CD4-positive, alpha-beta T cell treated with Interleukin-4 for 4 hours (primary cell): ENCODE data around the gene ARID5B.

Experiments
- DNase-seq: peaks from one replicate; pipeline ENCODE4 v3.0.0-alpha.2; 2020

ARID5B gene, protein sequence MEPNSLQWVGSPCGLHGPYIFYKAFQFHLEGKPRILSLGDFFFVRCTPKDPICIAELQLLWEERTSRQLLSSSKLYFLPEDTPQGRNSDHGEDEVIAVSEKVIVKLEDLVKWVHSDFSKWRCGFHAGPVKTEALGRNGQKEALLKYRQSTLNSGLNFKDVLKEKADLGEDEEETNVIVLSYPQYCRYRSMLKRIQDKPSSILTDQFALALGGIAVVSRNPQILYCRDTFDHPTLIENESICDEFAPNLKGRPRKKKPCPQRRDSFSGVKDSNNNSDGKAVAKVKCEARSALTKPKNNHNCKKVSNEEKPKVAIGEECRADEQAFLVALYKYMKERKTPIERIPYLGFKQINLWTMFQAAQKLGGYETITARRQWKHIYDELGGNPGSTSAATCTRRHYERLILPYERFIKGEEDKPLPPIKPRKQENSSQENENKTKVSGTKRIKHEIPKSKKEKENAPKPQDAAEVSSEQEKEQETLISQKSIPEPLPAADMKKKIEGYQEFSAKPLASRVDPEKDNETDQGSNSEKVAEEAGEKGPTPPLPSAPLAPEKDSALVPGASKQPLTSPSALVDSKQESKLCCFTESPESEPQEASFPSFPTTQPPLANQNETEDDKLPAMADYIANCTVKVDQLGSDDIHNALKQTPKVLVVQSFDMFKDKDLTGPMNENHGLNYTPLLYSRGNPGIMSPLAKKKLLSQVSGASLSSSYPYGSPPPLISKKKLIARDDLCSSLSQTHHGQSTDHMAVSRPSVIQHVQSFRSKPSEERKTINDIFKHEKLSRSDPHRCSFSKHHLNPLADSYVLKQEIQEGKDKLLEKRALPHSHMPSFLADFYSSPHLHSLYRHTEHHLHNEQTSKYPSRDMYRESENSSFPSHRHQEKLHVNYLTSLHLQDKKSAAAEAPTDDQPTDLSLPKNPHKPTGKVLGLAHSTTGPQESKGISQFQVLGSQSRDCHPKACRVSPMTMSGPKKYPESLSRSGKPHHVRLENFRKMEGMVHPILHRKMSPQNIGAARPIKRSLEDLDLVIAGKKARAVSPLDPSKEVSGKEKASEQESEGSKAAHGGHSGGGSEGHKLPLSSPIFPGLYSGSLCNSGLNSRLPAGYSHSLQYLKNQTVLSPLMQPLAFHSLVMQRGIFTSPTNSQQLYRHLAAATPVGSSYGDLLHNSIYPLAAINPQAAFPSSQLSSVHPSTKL

DNA sequence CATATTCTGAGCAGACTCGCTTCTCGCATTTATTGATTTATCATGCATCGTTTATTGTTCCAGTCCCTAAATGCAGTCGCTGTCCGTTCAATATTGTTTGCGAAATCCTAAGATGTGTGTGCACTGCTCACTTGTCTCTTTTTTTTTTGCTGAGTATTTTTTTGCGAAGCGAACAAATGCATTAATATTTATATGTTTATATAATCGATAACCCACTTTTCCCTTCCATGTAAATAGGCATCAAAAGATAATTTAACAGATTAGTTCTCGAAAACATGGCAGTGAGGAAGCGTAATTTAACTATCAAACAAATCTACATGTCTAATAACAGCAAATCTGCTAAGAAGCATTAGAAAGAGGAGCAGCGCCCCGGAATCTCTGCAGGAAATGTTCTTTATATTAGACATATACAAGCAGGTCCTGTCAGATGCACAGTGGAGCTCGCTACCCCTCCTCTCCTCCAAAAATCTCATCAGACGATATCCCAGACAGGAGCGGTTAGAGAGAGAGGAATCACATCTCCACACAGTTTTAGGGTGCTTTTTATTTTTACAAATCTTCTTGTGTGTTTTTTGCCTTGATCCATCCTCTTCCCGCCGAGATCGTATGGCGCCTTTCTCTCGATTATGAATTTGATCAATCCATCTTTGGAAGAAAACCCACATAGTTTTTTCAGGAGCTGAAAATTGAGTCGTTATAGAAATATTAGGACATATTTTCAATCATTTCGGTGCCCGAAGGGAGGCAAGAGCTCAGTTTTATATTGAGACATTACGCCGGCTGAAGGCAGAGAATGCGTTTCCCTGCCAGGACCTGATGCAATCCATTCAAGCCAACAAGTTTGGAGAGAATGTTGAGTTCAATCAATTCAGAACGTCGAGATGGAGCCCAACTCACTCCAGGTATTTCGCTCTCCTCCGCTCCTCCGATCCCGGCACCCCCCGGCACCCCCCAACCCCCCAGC, at the start of gene ARID5B:
TSS of gene ARID5B (plus strand) at position 871 of the 964 bp plus-strand sequence. CDS start at position 882, 11 bp downstream.
- DNase-seq: peak; percentile 65

DNA sequence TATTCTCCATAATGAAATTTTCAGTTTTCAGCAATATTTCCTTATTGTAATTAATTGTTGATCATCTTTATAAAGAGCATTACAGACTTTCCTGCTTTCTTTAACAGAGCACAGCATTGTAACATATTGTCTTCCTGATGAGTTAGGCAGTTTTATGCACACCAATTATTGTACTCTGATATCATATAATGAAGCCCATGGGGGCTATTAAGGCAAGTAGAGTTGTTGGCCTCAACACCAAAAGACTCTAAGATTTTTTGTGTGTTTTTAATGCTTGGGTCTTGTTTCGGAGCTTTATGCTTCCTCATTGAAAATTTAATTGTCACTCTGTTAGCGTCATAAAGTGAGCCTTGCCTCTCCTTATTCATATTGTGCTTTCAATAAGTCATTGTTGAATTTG, 49.2 kb upstream of the ARID5B start:
- no peak for DNase-seq

DNA sequence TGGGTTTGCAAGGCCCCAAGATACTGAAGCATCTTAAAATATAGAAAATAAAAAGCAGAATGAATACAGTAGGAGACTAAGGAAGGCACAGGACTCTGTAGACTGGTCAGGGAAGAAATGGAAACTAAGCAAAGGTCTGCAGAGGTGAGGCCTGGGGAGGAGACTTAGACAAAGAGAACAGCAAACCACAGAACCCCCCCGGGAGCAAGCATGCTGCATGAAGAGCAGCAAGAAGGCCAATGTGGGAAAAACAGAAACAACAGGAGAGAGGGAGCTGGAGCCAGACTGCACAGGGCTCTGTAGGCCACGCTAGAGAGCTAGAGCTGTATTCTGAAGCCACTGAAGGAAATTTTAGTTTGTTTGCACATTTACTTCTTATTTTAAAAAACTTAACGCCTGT, 45.7 kb upstream of the ARID5B start:
- DNase-seq: no peak

DNA sequence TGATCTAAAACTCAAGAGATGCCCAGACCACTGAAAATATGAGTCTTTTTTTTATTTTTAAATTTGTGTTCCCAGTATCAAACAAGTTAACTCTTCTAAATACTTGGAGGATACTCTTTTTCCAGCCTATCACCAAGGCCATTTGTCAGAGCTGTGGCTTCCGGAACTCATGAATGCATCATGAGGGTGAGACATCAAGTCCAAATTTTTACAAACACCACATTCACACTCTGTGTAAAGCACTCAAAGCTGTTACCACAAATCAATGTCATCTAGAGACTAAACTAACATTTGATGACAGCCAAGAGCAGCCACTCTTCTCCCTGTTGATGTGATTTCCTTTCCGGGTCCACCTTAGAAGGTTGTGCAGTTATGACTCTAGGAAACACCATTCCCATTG, 43.8 kb upstream of the ARID5B start:
- no peak for DNase-seq

DNA sequence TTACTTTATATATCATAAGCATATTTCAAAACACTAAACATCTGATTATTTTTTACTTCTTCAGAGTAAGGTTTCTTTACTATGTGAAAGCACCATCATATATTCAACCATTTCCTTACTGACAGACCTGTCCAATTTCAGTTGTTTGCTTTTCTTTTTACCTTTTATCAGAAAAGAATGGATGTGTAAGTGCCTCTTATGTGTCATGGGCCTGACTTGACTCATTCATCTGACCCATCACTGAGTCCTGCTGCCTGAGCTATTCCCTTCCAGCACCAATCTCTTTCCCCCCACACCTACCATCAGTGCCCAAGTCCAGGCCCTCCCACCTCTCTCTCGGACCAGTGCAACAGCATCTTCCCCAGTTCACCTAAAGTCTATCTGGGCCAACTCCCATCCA, 41.7 kb upstream of the ARID5B start:
- DNase-seq: no peak

DNA sequence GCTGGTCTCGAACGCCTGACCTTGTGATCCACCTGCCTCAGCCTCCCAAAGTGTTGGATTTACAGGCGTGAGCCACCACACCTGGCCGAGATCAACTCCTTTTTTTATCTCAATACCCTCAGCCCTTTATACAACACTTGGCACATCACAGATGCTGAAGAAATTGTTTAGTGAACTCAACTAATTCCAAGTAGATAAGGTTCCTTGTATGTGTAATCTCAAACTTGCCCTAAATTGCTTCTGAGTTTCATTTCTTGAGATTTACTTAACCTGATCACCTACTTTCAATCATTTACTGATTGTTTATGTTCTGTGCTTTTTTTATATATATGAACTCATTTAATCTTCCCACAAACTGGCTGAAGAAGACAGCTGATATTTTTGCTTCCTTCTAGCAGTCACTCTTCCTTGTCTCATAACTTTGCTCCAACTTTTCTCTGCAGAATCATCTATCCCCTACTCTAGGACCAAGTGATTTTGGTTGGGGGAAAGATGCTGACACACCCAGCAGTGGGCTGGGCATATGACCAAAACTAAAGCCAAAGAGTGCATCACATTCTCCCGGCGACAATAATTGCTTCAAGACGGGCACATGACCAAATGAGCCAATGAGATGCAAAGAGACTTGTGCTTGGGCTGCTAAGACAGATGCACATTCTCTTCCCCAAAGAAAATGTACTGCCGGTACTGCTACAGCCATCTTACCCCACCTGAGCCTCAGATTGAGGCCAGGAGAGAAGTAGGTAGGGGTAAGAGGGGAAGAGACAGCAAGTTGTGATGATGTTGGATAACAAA, 40.3 kb upstream of the ARID5B start:
- DNase-seq: no peak

DNA sequence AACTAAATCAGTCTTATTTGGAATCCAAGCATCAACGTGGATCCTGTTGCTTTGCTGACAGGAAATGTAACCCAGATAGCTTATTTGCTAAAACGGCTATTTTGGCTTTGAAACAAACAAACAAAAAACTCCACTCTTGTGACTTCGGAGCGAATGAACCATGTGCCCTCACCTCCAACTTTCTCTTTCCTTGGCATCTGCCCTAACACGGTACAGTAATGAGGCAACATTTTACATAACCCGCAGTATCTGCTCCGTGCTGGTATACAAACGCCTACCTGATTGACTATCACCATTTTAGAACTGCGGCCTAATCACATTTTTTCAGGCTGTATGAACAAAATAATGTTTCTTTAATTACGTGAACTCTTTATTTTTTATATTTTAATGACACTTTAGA, 37.5 kb upstream of the ARID5B start:
- no peak for DNase-seq

DNA sequence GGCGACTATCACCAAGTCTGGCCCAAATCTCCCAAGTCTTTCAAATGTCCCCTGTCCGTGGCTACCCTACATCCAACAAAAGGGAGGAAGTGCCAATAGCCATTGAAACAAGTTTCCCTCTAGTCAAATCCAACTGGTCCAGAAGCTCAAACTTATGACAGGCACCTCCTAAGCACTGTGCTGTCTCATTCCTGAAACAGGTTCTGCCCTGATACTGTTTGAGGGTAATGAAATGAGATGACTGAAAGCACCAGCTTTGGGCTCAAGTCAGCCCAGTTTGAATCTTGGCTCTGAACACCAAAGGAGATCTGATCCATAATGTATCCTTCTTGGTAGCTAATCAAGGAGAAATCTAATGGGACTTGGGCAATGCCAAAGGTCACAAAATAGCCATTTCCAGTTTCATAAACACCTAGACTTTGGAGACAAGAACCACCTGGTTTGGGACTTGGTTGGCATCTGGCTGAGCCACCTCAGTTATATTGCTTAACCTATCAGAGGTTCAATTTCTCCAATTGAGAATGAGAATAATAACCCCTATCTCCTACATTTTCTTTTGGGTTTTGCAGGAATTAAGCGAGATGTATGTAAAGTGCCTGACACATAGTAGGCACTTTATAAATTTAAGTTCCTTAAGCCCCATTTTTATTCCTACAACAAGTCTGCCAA, 34.7 kb upstream of the ARID5B start:
- no peak for DNase-seq

DNA sequence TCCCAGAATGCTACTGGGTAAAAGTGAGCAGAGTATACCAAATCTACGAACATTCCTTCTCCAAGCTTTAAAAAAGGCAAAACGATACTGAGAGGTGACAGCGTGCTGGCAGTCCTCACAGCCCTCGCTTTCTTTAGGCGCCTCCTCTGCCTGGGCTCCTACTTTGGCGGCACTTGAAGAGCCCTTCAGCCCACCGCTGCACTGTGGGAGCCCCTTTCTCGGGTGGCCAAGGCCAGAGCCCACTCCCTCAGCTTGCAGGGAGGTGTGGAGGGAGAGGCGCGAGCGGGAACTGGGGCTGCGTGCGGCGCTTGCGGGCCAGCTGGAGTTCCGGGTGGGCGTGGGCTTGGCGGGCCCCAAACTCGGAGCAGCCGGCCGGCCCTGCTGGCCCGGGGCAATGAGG, 34.1 kb upstream of the ARID5B start:
- peak; percentile 8 for DNase-seq

DNA sequence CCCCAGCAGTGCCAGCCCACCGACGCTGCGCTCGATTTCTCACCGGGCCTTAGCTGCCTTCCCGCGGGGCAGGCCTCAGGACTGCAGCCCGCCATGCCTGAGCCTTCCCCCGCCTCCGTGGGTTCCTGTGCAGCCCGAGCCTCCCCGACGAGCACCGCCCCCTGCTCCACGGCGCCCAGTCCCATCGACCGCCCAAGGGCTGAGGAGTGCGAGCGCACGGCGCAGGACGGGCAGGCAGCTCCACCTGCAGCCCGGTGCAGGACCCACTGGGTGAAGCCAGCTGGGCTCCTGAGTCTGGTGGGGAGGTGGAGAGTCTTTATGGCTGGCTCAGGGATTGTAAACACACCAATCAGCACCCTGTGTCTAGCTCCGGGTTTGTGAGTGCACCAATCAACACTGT, 33.7 kb upstream of the ARID5B start:
- DNase-seq: peak; percentile 74

DNA sequence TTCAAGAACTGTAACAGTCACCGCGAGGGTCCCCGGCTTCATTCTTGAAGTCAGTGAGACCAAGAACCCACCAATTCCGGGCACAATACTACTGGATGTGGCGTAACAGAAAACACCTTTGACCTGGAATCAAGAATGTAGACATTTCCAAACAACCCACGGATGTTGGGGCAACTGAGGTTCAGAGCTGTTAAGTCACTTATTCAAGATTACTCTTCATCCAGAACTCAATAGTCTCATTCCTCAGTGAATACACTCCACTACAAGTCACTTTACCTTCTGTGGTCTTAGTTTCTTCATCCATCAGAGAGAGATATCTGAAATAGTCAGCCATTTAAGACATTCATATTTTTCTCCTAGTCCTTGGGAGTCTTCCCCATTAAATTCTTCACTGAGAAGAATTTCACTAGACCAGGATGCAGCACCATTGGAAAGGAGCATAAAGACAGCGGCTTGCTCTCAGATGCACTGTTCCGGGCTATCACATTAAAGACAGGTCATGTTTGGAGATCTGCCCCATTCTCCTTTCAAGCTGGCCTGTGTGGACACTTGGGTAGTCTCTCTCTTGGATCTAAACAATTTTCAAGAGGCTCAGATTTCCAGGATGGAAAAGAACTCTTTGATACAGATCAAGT, 32.3 kb upstream of the ARID5B start:
- no peak for DNase-seq

DNA sequence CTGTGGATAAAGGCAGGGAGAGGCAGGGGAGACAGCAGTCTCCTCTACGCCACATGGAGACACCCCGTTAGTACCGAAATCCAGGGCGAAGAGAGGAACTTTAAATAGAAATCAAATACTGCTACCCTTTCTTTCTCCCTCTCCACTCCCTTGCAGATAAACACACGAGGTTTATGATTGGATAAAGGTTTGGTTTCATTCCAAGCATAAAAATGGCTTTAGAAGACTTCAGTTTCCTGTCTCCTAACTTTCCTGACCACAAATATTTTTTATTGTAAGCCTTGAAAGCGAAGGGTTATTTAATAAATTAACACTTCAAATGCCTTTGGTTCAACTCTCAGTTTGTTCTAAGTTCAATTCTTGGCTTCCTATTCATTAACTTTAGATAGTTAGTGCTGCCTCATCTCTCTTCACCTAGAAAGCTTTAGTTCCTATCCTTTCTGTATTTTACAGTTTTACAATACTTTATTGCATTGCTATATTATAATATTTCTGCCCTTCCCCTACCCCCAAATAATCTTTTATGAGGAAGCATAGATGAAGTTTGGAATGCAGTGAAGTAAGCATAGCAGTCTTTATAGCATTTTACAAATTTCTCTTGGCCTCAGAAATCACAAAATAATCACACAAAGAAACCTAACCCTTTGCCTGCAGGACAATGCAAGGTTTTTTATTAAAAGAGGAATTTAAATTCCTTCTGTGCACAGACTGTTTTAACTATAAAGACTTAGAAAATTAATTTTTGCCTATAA, 31.5 kb upstream of the ARID5B start:
- no peak for DNase-seq

DNA sequence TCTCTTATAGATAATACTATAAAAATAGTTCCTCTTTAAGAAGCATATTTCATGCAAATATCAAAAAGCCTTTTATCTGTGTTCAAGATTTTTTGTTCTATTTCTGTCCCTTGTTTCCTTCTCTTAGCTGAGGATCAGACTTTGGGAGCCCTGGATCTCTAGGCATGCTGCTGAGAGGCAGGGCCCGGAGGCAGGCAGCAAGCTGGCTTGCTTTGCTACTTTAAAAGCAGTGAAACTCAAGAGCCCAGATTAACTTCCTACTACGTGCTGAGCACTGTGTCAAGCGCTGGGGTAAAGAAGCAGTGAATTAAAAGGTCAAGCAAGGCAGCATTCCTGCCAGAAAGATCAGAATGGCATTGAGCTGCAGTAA, 31.0 kb upstream of the ARID5B start:
- no peak for DNase-seq

DNA sequence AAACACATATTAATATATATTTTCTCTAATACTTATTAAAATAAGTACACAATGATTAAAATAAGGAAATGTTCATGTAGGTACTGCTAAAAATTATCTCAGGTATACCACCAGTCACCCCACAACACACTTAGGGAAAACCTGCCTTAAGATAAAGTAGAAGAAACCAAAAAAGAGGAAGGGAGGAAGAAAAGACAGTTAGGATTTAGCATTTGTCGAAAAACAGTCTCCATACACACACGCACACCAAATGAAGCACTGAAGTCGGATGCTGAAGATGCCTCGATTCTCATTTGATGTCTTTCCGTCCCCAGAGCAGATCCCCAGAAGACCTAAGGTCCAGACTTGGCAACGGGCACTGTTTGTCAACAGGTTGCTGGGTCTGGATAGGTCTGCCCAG, 30.0 kb upstream of the ARID5B start:
- DNase-seq: no peak

DNA sequence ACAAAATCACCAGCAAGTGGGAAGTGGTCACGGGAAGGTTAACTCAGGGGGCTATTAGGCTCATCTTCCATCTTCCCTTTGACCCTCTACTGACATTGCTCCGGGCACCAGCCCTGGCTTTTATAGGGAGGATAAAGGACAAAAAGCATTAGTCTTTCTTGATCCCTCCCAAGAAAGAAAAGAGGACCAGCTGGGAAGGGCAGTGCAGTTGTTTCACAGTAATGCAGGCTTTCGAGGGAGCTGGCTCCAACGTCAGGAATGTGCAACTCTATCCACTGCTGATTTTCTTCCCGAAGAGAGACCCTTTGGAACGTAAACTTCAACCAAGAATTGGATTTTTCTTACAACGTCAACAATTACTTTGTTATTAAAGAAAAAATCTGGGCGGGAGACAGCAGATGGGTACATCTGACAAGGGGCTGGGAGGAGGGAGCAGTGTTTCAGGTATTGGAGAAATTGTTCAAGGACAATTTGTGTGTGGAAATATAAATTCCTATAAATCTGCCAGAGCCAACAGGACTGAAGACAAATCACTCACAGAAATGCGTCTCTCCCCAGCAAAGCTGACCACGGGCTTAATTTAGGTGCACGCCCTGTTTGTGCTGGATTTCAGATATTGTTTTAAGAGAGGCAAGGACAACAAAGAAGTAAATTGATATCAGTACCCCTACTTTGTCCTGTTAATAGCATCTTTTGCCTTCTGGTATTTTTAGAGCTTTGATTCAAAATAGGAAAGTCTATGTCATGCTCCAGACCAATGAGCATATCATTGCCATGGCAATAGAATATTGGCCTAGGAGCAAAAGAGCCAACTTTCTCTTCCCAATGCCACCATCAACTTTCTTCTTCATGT, 23.4 kb upstream of the ARID5B start:
- no peak for DNase-seq

DNA sequence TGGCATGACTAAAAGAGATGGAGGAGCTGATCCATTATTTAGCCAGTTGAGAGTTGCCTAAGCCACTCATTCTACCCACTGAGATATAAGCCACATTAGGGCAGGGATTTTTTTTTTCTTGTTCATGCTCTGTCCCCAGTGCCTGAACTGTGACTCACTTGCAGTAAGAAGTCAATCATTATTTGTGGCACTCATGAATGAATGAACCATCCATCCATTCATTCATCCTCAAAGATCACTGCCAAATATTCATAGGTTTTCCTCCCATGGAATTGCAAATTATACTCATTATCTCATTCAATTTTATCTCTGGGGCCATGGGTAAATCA, 22.8 kb upstream of the ARID5B start:
- DNase-seq: no peak

DNA sequence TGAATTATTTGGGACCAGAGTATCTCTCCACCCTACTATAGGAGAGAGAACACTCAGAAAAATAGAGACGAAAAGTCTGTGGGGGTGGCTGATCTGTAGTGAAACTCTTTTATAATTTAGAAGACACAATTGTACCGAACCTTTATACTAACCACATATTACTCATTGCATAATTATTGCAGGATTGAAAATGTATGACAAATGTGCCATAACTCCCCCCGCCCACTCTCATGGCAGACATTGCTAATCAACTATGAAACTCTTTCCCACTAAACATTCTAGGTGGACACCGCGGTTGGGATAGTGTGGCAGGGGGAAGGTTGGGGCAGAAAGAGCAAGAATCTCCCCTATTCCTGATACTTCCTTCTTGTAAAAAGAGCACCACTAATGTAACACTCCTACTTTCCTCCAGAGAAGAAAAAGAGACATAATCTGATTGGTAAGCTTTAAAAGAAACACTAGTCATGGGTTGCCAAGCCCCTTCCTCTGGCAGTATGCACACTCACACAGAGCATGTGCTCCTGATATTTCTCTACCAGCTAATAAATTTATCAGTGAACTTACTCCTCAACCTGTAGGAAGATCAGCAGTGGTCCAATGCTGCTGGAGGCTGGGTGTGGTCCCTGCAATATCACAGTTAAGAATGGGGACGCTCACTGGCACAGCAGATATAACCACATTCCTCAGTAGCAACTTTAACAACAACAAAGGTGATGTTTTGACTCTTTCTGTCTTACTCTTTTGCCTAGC, 18.7 kb upstream of the ARID5B start:
- no peak for DNase-seq
